ENCODE data around the gene TMX2. TPM values are rescaled to one million over a fixed set of nuclear protein-coding genes. Genes with fewer than 3 reads are reported as not detected.
A peak's percentile ranks its signal among the peaks of the same experiment; 100 is the strongest.

The TMX2 gene
- total RNA-seq, 4 donors from 2014 or later = 44.0 to 82.0 (median 70.9) TPM

GRCh38 chr11:57727185-57727584 lies 14.8 kb downstream of the TMX2 start:
- no peak overlapping the region for H3K27ac ChIP-seq
- no peaks in the 10 kb centered on the region for H3K4me1 ChIP-seq
- intact Hi-C loops (cut with DNase I) = no loop called here
- H3K9me3 ChIP-seq = no peaks in the 10 kb centered on the region
- no peak for DNase-seq
- peaks cover 0 to 32% (median 6%) of the 10 kb centered on the region in 3 donors for H3K36me3 ChIP-seq
- no peak for TF ChIP-seq CTCF (IDR thresholded peaks at IDR 0.05)
- TF ChIP-seq POLR2A (IDR thresholded peaks at IDR 0.05) = no peak
- H3K27me3 ChIP-seq = no peaks in the 10 kb centered on the region
- WGBS, 2 donors = 39 to 40% methylated on average over 2 of the region's 2 CpGs
- H3K4me3 ChIP-seq = no peak overlapping the region

DNA sequence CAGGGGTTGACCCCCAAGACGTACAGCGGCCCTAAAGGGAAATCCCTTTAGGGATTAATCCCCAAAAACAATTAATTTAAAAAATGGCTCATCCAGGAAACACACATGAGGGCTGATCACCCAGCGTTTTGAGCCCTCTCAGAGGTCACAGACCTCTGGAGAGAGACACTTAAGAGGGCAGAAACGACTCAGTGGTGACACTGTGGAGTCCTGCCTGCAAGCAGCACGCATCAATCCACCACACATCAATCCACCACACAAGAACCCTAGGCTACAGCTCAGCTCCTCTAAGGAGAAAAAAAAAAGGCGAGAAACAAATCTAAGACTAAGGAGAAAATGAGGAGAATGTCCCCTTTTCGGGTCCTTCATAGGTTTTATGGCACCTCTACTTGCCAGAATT lies 16.4 kb downstream of the TMX2 start:
- WGBS, 2 donors = 70 to 74% methylated on average over 7 of the region's 7 CpGs
- H3K27ac ChIP-seq = no peak overlapping the region
- intact Hi-C loops (cut with DNase I) = no loop called here
- peaks cover 0 to 24% (median 0%) of the 10 kb centered on the region in 3 donors for H3K36me3 ChIP-seq
- no peaks in the 10 kb centered on the region for H3K4me1 ChIP-seq
- H3K27me3 ChIP-seq = no peaks in the 10 kb centered on the region
- H3K4me3 ChIP-seq = no peak overlapping the region
- no peaks in the 10 kb centered on the region for H3K9me3 ChIP-seq
- TF ChIP-seq POLR2A (IDR thresholded peaks at IDR 0.05) = no peak
- no peak for TF ChIP-seq CTCF (IDR thresholded peaks at IDR 0.05)
- no peak for DNase-seq

GRCh38 chr11:57729479-57729878 lies 17.1 kb downstream of the TMX2 start:
- intact Hi-C loops (cut with DNase I) = no loop called here
- DNase-seq = no peak
- no peak overlapping the region for H3K4me3 ChIP-seq
- H3K36me3 ChIP-seq = peaks cover 0 to 24% (median 0%) of the 10 kb centered on the region in 3 donors
- no peaks in the 10 kb centered on the region for H3K27me3 ChIP-seq
- no peaks in the 10 kb centered on the region for H3K9me3 ChIP-seq
- no peak overlapping the region for H3K27ac ChIP-seq
- H3K4me1 ChIP-seq = no peaks in the 10 kb centered on the region
- 87 to 91% methylated on average over 7 of the region's 7 CpGs for WGBS, 2 donors
- no peak for TF ChIP-seq POLR2A (IDR thresholded peaks at IDR 0.05)
- no peak for TF ChIP-seq CTCF (IDR thresholded peaks at IDR 0.05)

GRCh38 chr11:57732661-57733060 lies 20.3 kb downstream of the TMX2 start:
- intact Hi-C loops (cut with DNase I) = no loop called here
- H3K27me3 ChIP-seq = no peaks in the 10 kb centered on the region
- WGBS, 2 donors = 100% methylated on average over 1 of the region's 1 CpG
- H3K9me3 ChIP-seq = no peaks in the 10 kb centered on the region
- peaks cover 2 to 42% (median 2%) of the 10 kb centered on the region in 3 donors for H3K36me3 ChIP-seq
- H3K27ac ChIP-seq = no peak overlapping the region
- H3K4me3 ChIP-seq = no peak overlapping the region
- no peak for DNase-seq
- no peaks in the 10 kb centered on the region for H3K4me1 ChIP-seq
- TF ChIP-seq CTCF (IDR thresholded peaks at IDR 0.05) (no peak), POLR2A (IDR thresholded peaks at IDR 0.05) (no peak)

- WGBS, 2 donors = 66 to 71% methylated on average over 3 of the region's 3 CpGs
- Histone ChIP-seq H3K36me3 (peaks cover 4 to 59% (median 19%) of the 10 kb centered on the region in 3 donors), H3K4me3 (no peak overlapping the region), H3K9me3 (no peaks in the 10 kb centered on the region), H3K27ac (peak overlapping the region in 2 of 4 donors; percentile 20 to 46), H3K27me3 (no peaks in the 10 kb centered on the region), H3K4me1 (peaks cover 0 to 7% (median 4%) of the 10 kb centered on the region in 3 donors)
- DNase-seq = no peak
- intact Hi-C loops (cut with DNase I) = no loop called here
- TF ChIP-seq CTCF (IDR thresholded peaks at IDR 0.05) = no peak
- TF ChIP-seq POLR2A (IDR thresholded peaks at IDR 0.05) = no peak
These were observed 23.4 kb downstream of the TMX2 start for GRCh38 chr11:57735619-57736298.

All from esophagus squamous epithelium (tissue), 5 donors.